G401 (cell line): Measurements from ENCODE around the gene CSMD2. TPM values are rescaled to one million over a fixed set of nuclear protein-coding genes. Genes with fewer than 3 reads are reported as not detected.
A peak's percentile ranks its signal among the peaks of the same experiment; 100 is the strongest.
"Not testable (repeated sequence)": the region's sequence is repeated elsewhere in the genome, so short reads cannot be mapped to it uniquely, and the experiment has no call there.

ENCODE experiments used
- DNase-seq: peaks from one replicate; pipeline ENCODE4 v3.0.0-alpha.2; 2015; ENCODE audit warnings: low spot score
- in situ Hi-C: cut with HindIII; loops from 2 replicates; pipeline ENCODE4 v1.10.0; 2016; ENCODE audit warnings: low sequenced_read_pairs, mixed read lengths
- total RNA-seq: library from RNA; depleted of rRNA; stranded (reverse); fragments of >200 nt; shearing (Covaris generic); gene quantifications from 2 replicates; pipeline ENCODE4 v1.2.3, GENCODE V29; 2014

CSMD2 gene
- total RNA-seq, 1 experiment from 2014 or later: not detected

GRCh38 chr1:34122080-34122932 is 42.7 kb downstream of the CSMD2 start:
- DNase-seq: no peak
- in situ Hi-C loops: no loop called here

DNA sequence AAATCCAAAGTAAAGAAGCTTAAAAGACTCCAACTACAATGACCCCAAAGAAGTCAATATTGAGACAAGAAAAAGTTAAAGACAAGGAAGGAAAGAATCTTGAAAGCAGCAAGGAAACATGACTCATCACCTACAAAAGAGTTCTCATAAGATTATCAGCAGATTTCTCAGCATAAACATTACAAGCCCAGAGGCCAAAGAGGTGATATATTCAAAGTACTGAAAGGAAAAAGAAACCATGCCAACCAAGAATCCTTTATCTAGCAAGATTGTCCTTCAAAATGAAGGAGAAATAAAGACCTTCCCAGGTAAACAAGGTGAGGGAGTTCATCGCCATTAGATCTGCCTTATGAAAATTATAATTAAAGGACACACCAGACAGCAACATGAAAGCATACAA is 49.8 kb downstream of the CSMD2 start:
- no peak for DNase-seq
- in situ Hi-C loops: no loop called here

DNA sequence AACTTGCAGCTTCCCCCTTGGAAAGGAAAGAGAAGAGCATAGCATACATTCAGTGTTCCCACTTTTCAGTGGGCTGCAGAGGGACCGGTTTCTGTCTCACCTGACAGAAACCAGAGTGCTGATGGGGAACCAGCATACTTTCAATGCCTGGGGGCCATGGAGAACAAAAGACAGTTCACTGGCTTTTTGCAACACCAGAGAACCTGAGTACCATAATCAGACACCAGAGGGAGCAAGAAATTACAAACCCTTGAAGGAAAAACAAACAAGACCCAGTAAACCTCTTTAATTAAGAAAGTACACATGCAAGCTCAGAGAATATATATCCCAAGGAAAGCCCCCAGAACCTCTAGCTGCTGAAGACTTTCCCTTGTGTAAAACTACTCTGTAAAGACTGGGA is 51.1 kb downstream of the CSMD2 start:
- peak; percentile 4 for DNase-seq
- in situ Hi-C loops: no loop called here

DNA sequence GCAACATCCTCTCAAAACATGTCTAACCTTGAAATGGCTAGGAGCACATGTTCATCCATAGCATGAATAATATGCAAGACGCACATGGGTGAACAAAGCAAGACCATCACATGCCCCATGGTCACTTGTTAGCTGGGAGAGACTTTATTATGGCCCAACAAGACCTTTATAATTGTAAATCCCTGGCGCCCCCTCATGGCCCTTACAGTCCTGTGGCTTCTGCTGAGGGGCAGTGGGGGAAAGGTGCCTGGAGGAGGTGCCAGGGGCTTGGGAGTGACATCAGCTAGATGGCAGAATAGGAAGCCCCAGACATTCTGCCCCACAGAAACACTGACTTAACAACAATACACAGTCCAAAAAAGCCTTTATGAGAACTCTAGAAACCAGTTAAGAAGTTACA is 51.7 kb downstream of the CSMD2 start:
- DNase-seq: no peak
- in situ Hi-C loops: no loop called here

GRCh38 chr1:34108711-34109110 is 56.3 kb downstream of the CSMD2 start:
- in situ Hi-C loops: no loop called here
- DNase-seq: no peak

GRCh38 chr1:34108269-34108668 is 56.8 kb downstream of the CSMD2 start:
- in situ Hi-C loops: no loop called here
- DNase-seq: no peak

GRCh38 chr1:34101151-34101550 is 63.9 kb downstream of the CSMD2 start:
- DNase-seq: no peak
- in situ Hi-C loops: no loop called here

- DNase-seq: no peak
- in situ Hi-C loops: no loop called here
These were observed 64.7 kb downstream of the CSMD2 start for GRCh38 chr1:34100332-34100731.

DNA sequence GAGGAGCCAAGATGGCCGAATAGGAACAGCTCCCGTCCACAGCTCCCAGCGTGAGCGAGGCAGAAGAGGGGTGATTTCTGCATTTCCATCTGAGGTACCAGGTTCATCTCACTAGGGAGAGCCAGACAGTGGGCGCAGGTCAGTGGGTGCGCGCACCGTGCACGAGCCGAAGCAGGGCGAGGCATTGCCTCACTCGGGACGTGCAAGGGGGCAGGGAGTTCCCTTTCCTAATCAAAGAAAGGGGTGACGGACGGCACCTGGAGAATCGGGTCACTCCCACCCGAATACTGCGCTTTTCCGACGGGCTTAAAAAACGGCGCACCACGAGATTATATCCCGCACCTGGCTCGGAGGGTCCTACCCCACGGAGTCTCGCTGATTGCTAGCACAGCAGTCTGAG is 72.6 kb downstream of the CSMD2 start:
- in situ Hi-C loops, DNase-seq: not testable (repeated sequence)

DNA sequence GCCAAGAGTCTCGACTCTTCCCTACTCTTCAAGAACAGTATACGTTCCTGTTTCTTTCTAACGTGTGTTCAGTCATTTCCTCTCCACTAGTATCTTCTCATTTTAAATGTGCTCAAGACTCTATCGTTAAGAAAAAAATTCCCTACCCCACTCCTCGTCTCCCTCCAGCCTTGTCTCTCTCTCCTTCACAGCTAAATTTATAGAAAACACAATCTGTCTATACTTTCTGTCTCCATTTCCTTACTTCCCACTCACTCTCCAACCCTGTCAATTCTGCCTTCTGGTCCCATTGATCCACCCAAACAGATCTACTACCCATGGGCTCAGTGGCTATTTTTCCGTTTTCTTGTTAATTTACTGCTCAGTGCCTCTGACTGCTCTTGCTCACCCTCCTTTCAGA is 75.3 kb downstream of the CSMD2 start:
- in situ Hi-C loops: no loop called here
- DNase-seq: no peak

DNA sequence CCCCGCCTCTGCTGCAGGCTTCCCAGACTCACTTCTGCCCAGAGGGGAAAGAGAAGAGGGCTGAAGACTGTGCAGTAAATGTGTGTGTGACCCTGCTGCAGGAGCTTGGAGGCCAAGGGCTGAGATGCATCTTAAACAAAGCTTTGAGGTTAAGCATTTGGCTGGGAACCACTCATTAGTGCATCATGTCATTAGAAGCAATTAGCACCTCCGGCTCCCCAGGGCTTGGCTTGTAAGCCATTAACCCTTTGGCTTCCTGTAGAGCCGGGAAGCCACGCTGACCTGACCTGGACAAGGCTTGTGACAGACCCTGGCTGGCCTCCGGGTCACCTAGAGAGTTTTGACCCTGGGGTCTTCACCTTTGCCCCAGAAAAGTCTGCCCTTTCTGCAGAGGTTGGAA is 77.0 kb downstream of the CSMD2 start:
- no peak for DNase-seq
- in situ Hi-C loops: no loop called here

GRCh38 chr1:34086561-34086960 is 78.5 kb downstream of the CSMD2 start:
- in situ Hi-C loops: no loop called here
- DNase-seq: no peak

- DNase-seq: no peak
- in situ Hi-C loops: no loop called here
These were observed 81.1 kb downstream of the CSMD2 start for GRCh38 chr1:34083974-34084373.

DNA sequence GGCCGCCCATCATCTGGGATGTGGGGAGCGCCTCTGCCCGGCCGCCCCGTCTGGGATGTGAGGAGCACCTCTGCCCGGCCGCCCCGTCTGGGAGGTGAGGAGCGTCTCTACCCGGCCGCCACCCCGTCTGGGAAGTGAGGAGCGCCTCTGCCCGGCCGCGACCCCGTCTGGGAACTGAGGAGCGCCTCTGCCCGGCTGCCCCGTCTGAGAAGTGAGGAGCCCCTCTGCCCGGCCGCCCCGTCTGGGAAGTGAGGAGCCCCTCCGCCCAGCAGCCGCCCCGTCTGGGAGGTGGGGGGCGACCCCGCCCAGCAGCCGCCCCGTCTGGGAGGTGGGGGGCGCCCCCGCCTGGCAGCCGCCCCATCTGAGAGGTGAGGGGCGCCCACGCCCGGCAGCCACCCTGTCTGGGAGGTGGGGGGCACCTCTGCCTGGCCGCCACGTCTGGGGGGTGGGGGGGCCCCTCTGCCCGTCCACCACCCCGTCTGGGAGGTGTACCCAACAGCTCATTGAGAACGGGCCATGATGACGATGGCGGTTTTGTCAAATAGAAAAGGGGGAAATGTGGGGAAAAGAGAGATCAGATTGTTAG is 82.9 kb downstream of the CSMD2 start:
- in situ Hi-C loops, DNase-seq: not testable (repeated sequence)

DNA sequence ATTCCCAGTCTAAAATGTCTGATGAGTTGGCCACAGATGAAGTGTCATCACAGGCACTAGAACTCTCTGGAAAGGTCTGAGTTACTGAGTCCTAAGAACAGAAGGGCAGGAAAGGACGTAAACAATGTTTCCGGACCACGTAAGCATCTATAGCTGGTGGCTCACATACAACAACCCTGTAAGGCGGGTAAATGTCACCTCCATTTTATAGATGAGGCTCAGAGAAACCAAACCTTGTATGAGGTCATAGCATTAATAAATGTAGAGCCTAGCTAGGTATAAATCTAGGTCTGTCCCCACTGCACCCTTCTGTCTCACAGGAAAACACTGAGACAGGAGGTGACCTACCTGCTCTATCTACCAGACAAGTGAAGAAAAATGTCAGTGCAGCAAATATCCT is 86.6 kb downstream of the CSMD2 start:
- DNase-seq: no peak
- in situ Hi-C loops: no loop called here

GRCh38 chr1:34075576-34075975 is 89.5 kb downstream of the CSMD2 start:
- in situ Hi-C loops: no loop called here
- DNase-seq: no peak

- in situ Hi-C loops: no loop called here
These were observed 91.9 kb downstream of the CSMD2 start for GRCh38 chr1:34073028-34073695.

GRCh38 chr1:34070201-34070836 is 94.7 kb downstream of the CSMD2 start:
- in situ Hi-C loops: no loop called here
- no peak for DNase-seq

More at GRCh38 chr1:34073028-34073695, 91.9 kb downstream of the CSMD2 start:
- no peak for DNase-seq

DNA sequence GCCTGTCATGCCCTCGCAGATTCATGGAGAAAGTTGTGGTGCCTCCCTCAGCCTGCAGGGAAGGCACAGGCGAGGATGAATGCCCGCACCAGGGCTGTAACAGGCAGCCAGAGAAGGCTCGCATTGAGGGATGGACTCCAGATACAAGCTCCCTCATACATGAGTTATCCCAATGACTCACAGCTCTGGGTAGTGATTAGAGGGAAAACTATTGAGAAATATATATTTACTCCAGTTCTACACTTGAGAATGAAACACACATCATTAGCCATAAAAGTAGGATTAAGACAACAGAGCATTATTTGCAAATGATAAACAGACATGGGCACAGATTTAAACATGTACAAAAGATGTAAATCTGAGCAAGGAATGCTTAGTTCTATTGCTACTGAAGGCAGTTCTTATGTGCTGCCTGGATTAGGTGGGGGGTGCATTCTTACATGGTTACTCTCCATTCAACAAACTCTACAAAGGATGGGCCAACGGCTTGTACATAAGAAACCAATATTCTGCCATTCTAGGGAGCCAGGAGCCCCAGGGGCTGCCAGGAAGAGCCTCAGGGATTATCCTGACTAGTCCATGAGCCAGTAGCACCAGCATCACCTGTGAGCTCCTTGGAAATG is 97.9 kb downstream of the CSMD2 start:
- in situ Hi-C loops: no loop called here
- no peak for DNase-seq
